B cell (primary cell): ENCODE measurements around the gene DENND1C. TPM values are rescaled to one million over a fixed set of nuclear protein-coding genes. Genes with fewer than 3 reads are reported as not detected.

Experiments used
- ATAC-seq: fragments of 200-7000 bp; cut with Tn5 transposase; one replicate; pipeline ENCODE4 v1.10.0; 2021; ENCODE audit warnings: low read depth, mild to moderate bottlenecking, moderate number of reproducible peaks, moderate library complexity
- CTCF ChIA-PET: fragments of 350-600 bp; sonication (Branson Sonifier 250); formaldehyde crosslinking; loops from one replicate; lab custom pipeline; 2021; ENCODE audit warnings: antibody characterized with exemption, inconsistent platforms; lab: Charles Lee
- POLR2A ChIA-PET: fragments of 350-600 bp; sonication (Branson Sonifier 250); formaldehyde crosslinking; loops from one replicate; lab custom pipeline; 2021; ENCODE audit warnings: antibody characterized with exemption; lab: Charles Lee
- DNase-seq: peaks from one replicate; pipeline ENCODE4 v3.0.0; 2013
- H2AFZ ChIP-seq: 2 replicates; pipeline ENCODE4 v1.6.1; 2012; ENCODE audit warnings: mild to moderate bottlenecking, low read depth, low read length; ENCODE audit not compliant: insufficient read depth, poor library complexity, severe bottlenecking
- H3K27ac ChIP-seq, 2 donors: 1 replicate in 1 of 2; 2 replicates in 1 of 2; pipeline ENCODE4 v1.5.1; 2012 to 2013; ENCODE audit warnings: low read length in 2 of 2, mild to moderate bottlenecking in 2 of 2, moderate library complexity in 1 of 2
- H3K27me3 ChIP-seq, 4 experiments: fragments of 200-600 bp in 1 of 4; sonication (generic) in 1 of 4; replicated peaks in 1 of 4; 1 replicate in 2 of 4; 2 replicates in 2 of 4; pipeline versions ENCODE4 v1.6.1 to v1.7.0; 2013 to 2016; ENCODE audit warnings: low read length in 3 of 4, mild to moderate bottlenecking in 2 of 4, mixed read lengths in 1 of 4, moderate library complexity in 1 of 4; ENCODE audit not compliant: insufficient read depth in 4 of 4, control insufficient read depth in 3 of 4; ENCODE audit errors: control extremely low read depth in 1 of 4
- H3K36me3 ChIP-seq, 2 experiments: replicated peaks in 1 of 2; 1 replicate in 1 of 2; 2 replicates in 1 of 2; pipeline versions ENCODE4 v1.6.1 to v1.7.1; 2013; ENCODE audit warnings: low read length in 1 of 2; ENCODE audit not compliant: insufficient read depth in 2 of 2, control insufficient read depth in 1 of 2; ENCODE audit errors: control extremely low read depth in 1 of 2, extremely low read depth in 1 of 2
- H3K4me1 ChIP-seq, 2 donors: fragments of 200-600 bp in 1 of 2; sonication (generic) in 1 of 2; 1 replicate in 1 of 2; 2 replicates in 1 of 2; pipeline versions ENCODE4 v1.5.1 to v1.6.1; 2013 to 2017; ENCODE audit warnings: low read length in 2 of 2; ENCODE audit not compliant: control insufficient read depth in 2 of 2, insufficient read depth in 2 of 2
- H3K4me2 ChIP-seq: replicated peaks from 2 replicates; pipeline ENCODE3; 2012; ENCODE audit warnings: mild to moderate bottlenecking, low read depth, low read length; ENCODE audit not compliant: poor library complexity, severe bottlenecking
- H3K4me3 ChIP-seq, 5 experiments: fragments of 200-600 bp in 1 of 5; sonication (generic) in 1 of 5; 1 replicate in 3 of 5; 2 replicates in 2 of 5; pipeline versions ENCODE4 v1.5.1 to v1.7.0; 2011 to 2016; ENCODE audit warnings: low read length in 4 of 5, mild to moderate bottlenecking in 4 of 5, low read depth in 2 of 5, control low read depth in 1 of 5, moderate library complexity in 1 of 5; ENCODE audit not compliant: insufficient read depth in 1 of 5; ENCODE audit errors: control extremely low read depth in 1 of 5, extremely low read depth in 1 of 5
- H3K79me2 ChIP-seq: fragments of 200-600 bp; sonication (generic); one replicate; pipeline ENCODE4 v1.6.0; 2016; ENCODE audit warnings: low read length; ENCODE audit not compliant: control insufficient read depth, insufficient read depth
- H3K9ac ChIP-seq: fragments of 200-600 bp; sonication (generic); 2 replicates; pipeline ENCODE4 v1.6.1; 2017; ENCODE audit warnings: mild to moderate bottlenecking, low read length, moderate library complexity
- H3K9me3 ChIP-seq, 3 donors: one replicate each; pipeline versions ENCODE4 v1.6.1 to v1.7.1; 2013; ENCODE audit warnings: low read length in 2 of 3; ENCODE audit not compliant: control insufficient read depth in 2 of 3, insufficient read depth in 1 of 3; ENCODE audit errors: control extremely low read depth in 1 of 3
- H4K20me1 ChIP-seq: 2 replicates; pipeline ENCODE4 v1.6.0; 2012; ENCODE audit warnings: mild to moderate bottlenecking, low read length; ENCODE audit not compliant: insufficient read depth, control insufficient read depth, poor library complexity, severe bottlenecking
- H3K27ac Mint-ChIP-seq: one replicate; pipeline ENCODE4 v1.8.0; 2021; ENCODE audit warnings: mixed read lengths
- H3K27me3 Mint-ChIP-seq: one replicate; pipeline ENCODE4 v1.8.0; 2021; ENCODE audit warnings: mixed read lengths
- H3K4me1 Mint-ChIP-seq: one replicate; pipeline ENCODE4 v1.8.0; 2021; ENCODE audit warnings: mixed read lengths
- H3K4me3 Mint-ChIP-seq: one replicate; pipeline ENCODE4 v1.8.0; 2021; ENCODE audit warnings: mixed read lengths
- H3K9me3 Mint-ChIP-seq: one replicate; pipeline ENCODE4 v1.8.0; 2022; ENCODE audit warnings: mixed read lengths; ENCODE audit not compliant: insufficient read depth
- EZH2 ChIP-seq: IDR thresholded peaks from 2 replicates; pipeline ENCODE4 v1.6.1; 2012; ENCODE audit warnings: borderline replicate concordance, low read depth, mild to moderate bottlenecking, moderate library complexity, low read length; ENCODE audit not compliant: insufficient read depth, poor library complexity, severe bottlenecking
- WGBS: methylation state at CpG from one replicate; pipeline ENCODE4 v1.1.5; 2013; ENCODE audit warnings: missing lambda C conversion rate; ENCODE audit not compliant: insufficient coverage; 5-methylcytosine and 5-hydroxymethylcytosine counted together
- intact Hi-C: fragments of 100-400 bp; cut with micrococcal nuclease; formaldehyde crosslinking; loops from one replicate; pipeline ENCODE4 v1.10.0; 2022
- polyA plus RNA-seq: library from polyadenylated mRNA; depleted of rRNA; stranded (reverse); fragments of >200 nt; gene quantifications from 2 replicates; pipeline ENCODE4 v1.2.3, GENCODE V29; 2012
- total RNA-seq, 2 donors: library from RNA; stranded (reverse); fragments of 120-200 nt in 1 of 2; gene quantifications; 1 replicate in 1 of 2; 2 replicates in 1 of 2; pipeline versions ENCODE4 v1.2.3 to v1.2.4, GENCODE V29; 2013 to 2022
- TF ChIP-seq, protein P1 (sequence below): fragments of 200-600 bp; IDR thresholded peaks from one replicate; pipeline ENCODE4 v1.8.0; 2022; ENCODE audit warnings: antibody characterized with exemption, mild to moderate bottlenecking

The DENND1C gene
- total and polyA plus RNA-seq, 2 donors (not counting 1 experiment from before 2014, with no cell fraction given): 119 to 132 TPM

DNA sequence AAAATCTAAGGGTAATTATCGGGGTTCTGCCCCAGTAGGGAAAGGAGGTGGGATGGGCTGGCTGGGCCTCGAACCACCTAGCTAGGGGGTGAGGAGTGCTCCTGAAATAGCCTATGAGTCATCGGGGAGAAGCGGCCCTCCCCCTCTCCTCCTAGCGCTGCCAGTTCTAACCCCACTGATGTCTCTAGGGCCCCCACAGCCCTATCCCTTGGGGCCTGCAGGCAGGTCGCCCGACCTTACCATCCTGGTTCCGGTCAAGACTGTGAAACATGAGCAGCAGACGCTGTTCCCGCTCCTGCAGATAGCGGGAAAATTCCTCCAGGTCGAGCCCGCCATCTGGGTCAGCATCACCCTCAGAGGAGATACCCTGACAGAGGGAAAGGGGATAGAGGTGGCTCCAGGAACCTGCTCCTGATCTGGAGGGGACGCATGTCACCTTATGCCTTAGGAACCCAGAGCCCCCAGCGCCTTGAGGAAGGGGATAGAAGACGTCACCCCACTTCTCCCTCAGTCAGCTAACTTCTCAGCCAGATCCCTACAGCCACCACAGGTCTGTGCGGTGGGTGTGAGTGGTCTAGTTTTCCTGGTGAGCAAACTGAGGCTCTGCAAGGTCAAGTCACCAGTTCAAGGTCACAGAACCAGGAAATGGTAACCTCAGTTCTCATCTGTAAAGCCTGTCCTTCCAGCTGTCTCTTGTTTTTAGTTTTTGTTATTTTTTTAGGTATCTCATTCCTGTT is 23.5 kb downstream of the DENND1C start:
- H3K4me3 Mint-ChIP-seq: peak overlapping the region; percentile 95
- H3K9me3 Mint-ChIP-seq: no peaks in the 10 kb centered on the region
- ATAC-seq (no peak), DNase-seq (peak; percentile 36)
- peak overlapping the region; percentile 85 for H3K4me2 ChIP-seq
- peak overlapping the region; percentile 88 for H3K27ac Mint-ChIP-seq
- H3K27me3 ChIP-seq: no peaks in the 10 kb centered on the region
- peaks cover 0 to 24% of the 10 kb centered on the region in 2 donors for H3K4me1 ChIP-seq
- H3K4me3 ChIP-seq: peak overlapping the region in 1 of 5 experiments; percentile 93
- H2AFZ ChIP-seq: peak overlapping the region; percentile 96
- no peak overlapping the region for H3K9ac ChIP-seq
- no peaks in the 10 kb centered on the region for H3K27me3 Mint-ChIP-seq
- H3K36me3 ChIP-seq: peaks cover 0 to 8% of the 10 kb centered on the region in 2 experiments
- H3K9me3 ChIP-seq: peaks cover 0 to 26% (median 9%) of the 10 kb centered on the region in 3 donors
- no peaks in the 10 kb centered on the region for H3K79me2 ChIP-seq
- ChIA-PET CTCF (interaction anchor here (1.0 kb wide), 1 partner anchor 171 kb away, joined by 4 read pairs; no protein-coding TSS in a partner anchor), POLR2A (interaction anchor here (1.3 to 1.4 kb wide), 2 partner anchors 23 to 33 kb away, joined by 3 read pairs; partner anchors contain the start of genes DENND1C and KHSRP)
- WGBS: 54% methylated on average over 11 of the region's 17 CpGs
- no peak for TF ChIP-seq EZH2
- TF ChIP-seq, protein P1, sequence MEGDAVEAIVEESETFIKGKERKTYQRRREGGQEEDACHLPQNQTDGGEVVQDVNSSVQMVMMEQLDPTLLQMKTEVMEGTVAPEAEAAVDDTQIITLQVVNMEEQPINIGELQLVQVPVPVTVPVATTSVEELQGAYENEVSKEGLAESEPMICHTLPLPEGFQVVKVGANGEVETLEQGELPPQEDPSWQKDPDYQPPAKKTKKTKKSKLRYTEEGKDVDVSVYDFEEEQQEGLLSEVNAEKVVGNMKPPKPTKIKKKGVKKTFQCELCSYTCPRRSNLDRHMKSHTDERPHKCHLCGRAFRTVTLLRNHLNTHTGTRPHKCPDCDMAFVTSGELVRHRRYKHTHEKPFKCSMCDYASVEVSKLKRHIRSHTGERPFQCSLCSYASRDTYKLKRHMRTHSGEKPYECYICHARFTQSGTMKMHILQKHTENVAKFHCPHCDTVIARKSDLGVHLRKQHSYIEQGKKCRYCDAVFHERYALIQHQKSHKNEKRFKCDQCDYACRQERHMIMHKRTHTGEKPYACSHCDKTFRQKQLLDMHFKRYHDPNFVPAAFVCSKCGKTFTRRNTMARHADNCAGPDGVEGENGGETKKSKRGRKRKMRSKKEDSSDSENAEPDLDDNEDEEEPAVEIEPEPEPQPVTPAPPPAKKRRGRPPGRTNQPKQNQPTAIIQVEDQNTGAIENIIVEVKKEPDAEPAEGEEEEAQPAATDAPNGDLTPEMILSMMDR: no peak
- no peak overlapping the region for H3K27ac ChIP-seq
- H3K4me1 Mint-ChIP-seq: peaks cover 21% of the 10 kb centered on the region
- H4K20me1 ChIP-seq: no peaks in the 10 kb centered on the region
- intact Hi-C loops: no loop called here

DNA sequence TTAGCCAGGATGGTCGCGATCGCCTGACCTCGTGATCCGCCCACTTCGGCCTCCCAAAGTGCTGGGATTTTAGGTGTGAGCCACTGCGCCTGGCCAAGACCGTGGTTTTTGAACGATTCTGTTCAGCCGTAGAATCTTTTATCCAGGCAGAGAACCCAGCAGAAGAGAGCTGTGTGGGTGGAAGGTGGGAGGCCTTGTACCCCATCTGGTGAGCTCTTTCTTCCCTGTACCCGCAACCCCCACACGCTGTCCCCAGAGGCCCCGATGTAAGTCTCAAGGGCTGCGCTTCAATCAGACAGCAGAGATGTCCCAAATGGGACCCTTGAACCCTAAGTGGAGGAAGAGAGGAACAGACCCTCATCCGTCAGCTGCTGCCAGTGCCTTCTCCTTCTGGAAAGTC is 25.7 kb downstream of the DENND1C start:
- no peaks in the 10 kb centered on the region for H3K79me2 ChIP-seq
- H3K27ac Mint-ChIP-seq: no peak overlapping the region
- H3K4me2 ChIP-seq: no peak overlapping the region
- intact Hi-C loops: no loop called here
- no peak for ATAC-seq
- WGBS: 94% methylated on average over 8 of the region's 15 CpGs
- ChIA-PET POLR2A (no interaction called here), CTCF (interaction anchor here (1.0 kb wide), 1 partner anchor 49 kb away, joined by 3 read pairs; no protein-coding TSS in a partner anchor)
- TF ChIP-seq, protein P1: no peak
- TF ChIP-seq EZH2: no peak
- H3K4me3 ChIP-seq: no peak overlapping the region
- H3K4me3 Mint-ChIP-seq: no peak overlapping the region
- no peak for DNase-seq
- H3K9ac ChIP-seq: no peak overlapping the region
- no peaks in the 10 kb centered on the region for H3K27me3 ChIP-seq
- no peak overlapping the region for H2AFZ ChIP-seq
- peaks cover 0 to 23% of the 10 kb centered on the region in 2 donors for H3K4me1 ChIP-seq
- H3K27ac ChIP-seq: no peak overlapping the region
- no peaks in the 10 kb centered on the region for H3K27me3 Mint-ChIP-seq
- no peaks in the 10 kb centered on the region for H3K9me3 Mint-ChIP-seq
- peaks cover 0 to 8% of the 10 kb centered on the region in 2 experiments for H3K36me3 ChIP-seq
- H3K9me3 ChIP-seq: peaks cover 0 to 26% (median 9%) of the 10 kb centered on the region in 3 donors
- H4K20me1 ChIP-seq: no peaks in the 10 kb centered on the region
- peaks cover 21% of the 10 kb centered on the region for H3K4me1 Mint-ChIP-seq
